ENCODE data around the gene ITPRIP.
A peak's percentile ranks its signal among the peaks of the same experiment; 100 is the strongest.

The ITPRIP gene

DNA sequence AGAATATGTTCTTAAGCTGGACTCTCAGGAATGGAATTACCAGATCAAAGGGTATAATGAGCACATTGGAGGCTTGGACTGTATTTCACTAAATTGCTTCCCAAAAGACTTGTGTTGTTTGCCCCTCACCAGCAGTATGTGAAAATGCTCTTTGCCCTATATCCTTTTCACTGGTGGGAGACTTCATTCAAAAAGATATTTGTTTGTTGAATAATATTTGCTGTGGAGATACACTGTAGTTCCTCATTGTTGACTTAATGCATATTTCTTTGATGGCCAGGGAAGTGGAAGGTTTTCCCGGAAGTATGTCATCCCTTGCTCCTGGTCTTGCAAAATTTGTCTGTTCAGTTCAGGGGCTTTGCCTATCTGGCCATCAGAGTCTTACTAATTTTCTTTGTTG, 49.9 kb downstream of the ITPRIP start:
- H3K36me3 Mint-ChIP-seq (ENCODE audit: insufficient read depth), result peaks cover 3% of the 10 kb centered on the region
- ATAC-seq (replicated peaks) (no peak), DNase-seq (no peak)
- H3K9me3 Mint-ChIP-seq, result no peaks in the 10 kb centered on the region
- H3K4me3 Mint-ChIP-seq, result no peak overlapping the region
- no peak overlapping the region for H3K27ac Mint-ChIP-seq
- H3K27me3 Mint-ChIP-seq, result peaks cover 35 to 39% of the 10 kb centered on the region in 2 donors
- peaks cover 4 to 7% of the 10 kb centered on the region in 2 donors for H3K4me1 Mint-ChIP-seq (ENCODE audit: low read depth in 2 of 2)

DNA sequence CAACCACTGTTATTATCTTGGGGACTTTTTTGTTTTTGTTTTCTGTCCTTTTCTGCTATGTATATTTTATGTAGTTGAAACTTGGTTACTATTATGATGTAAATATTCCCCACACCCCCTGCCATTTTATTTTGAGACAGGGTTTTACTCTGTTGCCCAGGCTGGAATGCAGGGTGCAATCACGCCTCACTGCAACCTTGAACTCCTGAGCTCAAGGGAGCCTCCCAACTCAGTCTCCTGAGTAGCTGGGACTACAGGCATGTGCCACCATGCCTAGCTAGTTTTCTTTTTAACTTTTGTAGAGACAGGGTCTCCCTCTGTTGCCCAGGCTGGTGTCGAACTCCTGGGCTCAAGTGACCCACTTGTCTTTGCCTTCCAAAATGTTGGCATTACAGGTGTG, 51.3 kb downstream of the ITPRIP start:
- Mint-ChIP-seq H3K9me3 (no peaks in the 10 kb centered on the region), H3K4me1 (ENCODE audit: low read depth in 2 of 2) (peaks cover 4 to 7% of the 10 kb centered on the region in 2 donors), H3K27me3 (peaks cover 35 to 39% of the 10 kb centered on the region in 2 donors), H3K36me3 (ENCODE audit: insufficient read depth) (peaks cover 3% of the 10 kb centered on the region), H3K27ac (no peak overlapping the region), H3K4me3 (no peak overlapping the region)
- ATAC-seq (replicated peaks), result no peak
- DNase-seq, result no peak

DNA sequence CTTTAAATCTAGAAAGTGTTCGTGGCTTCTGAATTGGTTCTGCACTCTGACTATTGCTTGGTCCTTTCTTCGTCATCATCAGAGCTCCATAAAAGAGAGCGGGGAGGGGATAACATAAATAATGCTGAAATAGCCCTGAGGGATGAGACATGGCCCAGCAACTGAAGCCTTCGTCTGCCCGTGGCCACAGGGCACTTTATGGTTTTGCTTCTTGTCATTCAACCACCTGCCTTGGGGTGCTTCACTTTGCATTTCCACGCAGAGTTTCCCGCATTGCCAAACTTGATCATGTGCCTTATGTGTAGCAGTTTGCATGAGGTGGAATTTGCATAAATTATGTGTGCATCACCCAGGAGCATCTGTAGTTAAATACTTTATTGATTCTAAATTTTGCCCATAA, 53.4 kb downstream of the ITPRIP start:
- ATAC-seq (replicated peaks) (no peak), DNase-seq (no peak)
- Mint-ChIP-seq H3K27me3 (peaks cover 20 to 23% of the 10 kb centered on the region in 2 donors), H3K27ac (no peak overlapping the region), H3K4me3 (no peak overlapping the region), H3K36me3 (ENCODE audit: insufficient read depth) (no peaks in the 10 kb centered on the region), H3K9me3 (no peaks in the 10 kb centered on the region), H3K4me1 (ENCODE audit: low read depth in 2 of 2) (no peaks in the 10 kb centered on the region)

DNA sequence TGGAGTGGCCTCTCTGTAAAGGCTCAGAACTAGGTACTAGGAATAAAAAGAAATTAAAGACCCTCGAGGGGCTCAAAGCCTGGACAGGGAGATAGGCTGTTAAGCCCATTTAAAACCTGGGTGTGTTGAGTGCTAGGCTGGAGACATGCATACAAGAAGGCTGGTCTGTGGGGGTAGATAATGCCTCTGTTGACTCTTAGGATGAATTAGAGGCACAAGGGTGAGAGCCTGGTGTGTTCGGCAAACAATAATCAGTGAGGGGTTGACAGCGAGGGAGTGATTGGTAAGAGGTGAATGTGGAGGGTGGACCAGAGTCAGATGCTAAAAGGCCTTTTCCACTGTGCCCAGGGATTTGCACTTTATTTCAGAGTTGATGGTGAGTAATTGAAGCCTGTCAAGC, 56.6 kb downstream of the ITPRIP start:
- H3K9me3 Mint-ChIP-seq, result no peaks in the 10 kb centered on the region
- H3K4me1 Mint-ChIP-seq (ENCODE audit: low read depth in 2 of 2), result no peaks in the 10 kb centered on the region
- no peak overlapping the region for H3K4me3 Mint-ChIP-seq
- no peak for ATAC-seq (replicated peaks)
- no peak overlapping the region for H3K27ac Mint-ChIP-seq
- H3K36me3 Mint-ChIP-seq (ENCODE audit: insufficient read depth), result no peaks in the 10 kb centered on the region
- peaks cover 13 to 21% of the 10 kb centered on the region in 2 donors for H3K27me3 Mint-ChIP-seq
- no peak for DNase-seq

DNA sequence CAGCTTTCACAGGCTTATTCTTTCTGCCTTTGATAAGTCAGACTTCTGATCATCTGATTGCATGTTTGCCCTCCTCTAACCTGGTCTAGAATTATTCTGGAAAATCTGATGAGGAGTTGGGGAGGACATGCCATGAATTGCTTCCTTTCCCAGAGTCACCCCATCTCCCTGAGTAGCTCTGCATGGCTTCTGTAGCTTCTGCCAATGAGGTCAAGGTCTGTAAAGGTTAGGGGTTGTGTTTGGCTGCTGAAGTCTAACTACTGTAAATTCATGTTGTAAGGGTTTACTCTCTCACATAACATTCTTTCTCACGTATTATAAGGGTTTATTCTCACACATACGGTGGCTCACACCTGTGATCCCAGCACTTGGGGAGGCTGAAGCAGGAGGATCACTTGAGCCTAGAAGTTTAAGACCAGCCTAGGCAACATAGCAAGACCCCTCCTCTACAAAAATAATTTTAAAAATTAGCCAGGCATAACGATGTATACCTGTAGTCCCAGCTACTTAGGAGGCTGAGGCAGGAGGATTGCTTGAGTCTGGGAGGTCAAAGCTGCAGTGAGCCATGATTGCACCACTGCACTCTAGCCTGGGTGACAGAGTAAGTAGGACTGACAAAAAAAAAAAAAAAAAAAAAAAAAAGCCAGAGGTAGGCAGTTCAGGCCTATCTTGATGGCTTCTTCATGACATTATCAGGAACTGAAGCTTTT, 58.6 kb downstream of the ITPRIP start:
- peaks cover 13 to 36% of the 10 kb centered on the region in 2 donors for H3K27me3 Mint-ChIP-seq
- H3K4me3 Mint-ChIP-seq, result no peak overlapping the region
- no peaks in the 10 kb centered on the region for H3K4me1 Mint-ChIP-seq (ENCODE audit: low read depth in 2 of 2)
- no peak overlapping the region for H3K27ac Mint-ChIP-seq
- no peaks in the 10 kb centered on the region for H3K9me3 Mint-ChIP-seq
- DNase-seq (no peak), ATAC-seq (replicated peaks) (no peak)
- H3K36me3 Mint-ChIP-seq (ENCODE audit: insufficient read depth), result no peaks in the 10 kb centered on the region

DNA sequence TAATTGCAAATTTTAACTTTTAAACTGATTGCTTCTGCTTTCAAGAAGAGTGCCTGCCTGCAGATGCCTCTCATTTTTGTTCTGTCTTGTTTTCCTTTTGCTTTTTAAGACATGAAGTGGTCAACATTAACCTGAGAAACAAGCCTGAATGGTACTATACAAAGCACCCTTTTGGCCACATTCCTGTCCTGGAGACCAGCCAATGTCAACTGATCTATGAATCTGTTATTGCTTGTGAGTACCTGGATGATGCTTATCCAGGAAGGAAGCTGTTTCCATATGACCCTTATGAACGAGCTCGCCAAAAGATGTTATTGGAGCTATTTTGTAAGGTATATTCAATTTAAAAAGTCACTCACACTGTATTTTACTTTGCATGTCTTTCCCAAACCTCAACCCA, 60.5 kb downstream of the ITPRIP start:
- no peaks in the 10 kb centered on the region for H3K36me3 Mint-ChIP-seq (ENCODE audit: insufficient read depth)
- DNase-seq, result no peak
- H3K27ac Mint-ChIP-seq, result no peak overlapping the region
- no peaks in the 10 kb centered on the region for H3K4me1 Mint-ChIP-seq (ENCODE audit: low read depth in 2 of 2)
- H3K27me3 Mint-ChIP-seq, result peaks cover 13 to 40% of the 10 kb centered on the region in 2 donors
- no peak for ATAC-seq (replicated peaks)
- no peak overlapping the region for H3K4me3 Mint-ChIP-seq
- H3K9me3 Mint-ChIP-seq, result no peaks in the 10 kb centered on the region

DNA sequence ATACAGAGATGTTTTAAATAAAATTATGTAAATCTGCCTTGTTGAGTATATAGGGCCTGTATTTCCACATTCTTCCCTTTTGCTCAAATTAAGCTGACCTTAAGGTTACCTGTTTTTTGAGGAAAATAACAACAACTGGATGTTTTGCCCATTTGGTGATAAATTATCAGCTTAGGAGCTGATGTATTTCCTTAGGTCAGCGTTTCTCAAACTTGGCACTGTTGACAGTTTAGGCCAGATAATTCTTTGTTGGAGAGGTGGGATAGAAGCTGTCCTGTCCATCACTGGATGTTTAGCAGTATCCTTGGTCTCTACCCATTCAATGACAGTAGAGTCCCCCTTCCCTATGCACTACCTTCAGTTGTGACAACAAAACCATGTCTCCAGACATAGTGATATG, 62.1 kb downstream of the ITPRIP start:
- Mint-ChIP-seq H3K27me3 (peaks cover 13 to 40% of the 10 kb centered on the region in 2 donors), H3K9me3 (no peaks in the 10 kb centered on the region), H3K4me1 (ENCODE audit: low read depth in 2 of 2) (no peaks in the 10 kb centered on the region), H3K4me3 (no peak overlapping the region), H3K27ac (no peak overlapping the region), H3K36me3 (ENCODE audit: insufficient read depth) (no peaks in the 10 kb centered on the region)
- DNase-seq, result no peak
- ATAC-seq (replicated peaks), result no peak

DNA sequence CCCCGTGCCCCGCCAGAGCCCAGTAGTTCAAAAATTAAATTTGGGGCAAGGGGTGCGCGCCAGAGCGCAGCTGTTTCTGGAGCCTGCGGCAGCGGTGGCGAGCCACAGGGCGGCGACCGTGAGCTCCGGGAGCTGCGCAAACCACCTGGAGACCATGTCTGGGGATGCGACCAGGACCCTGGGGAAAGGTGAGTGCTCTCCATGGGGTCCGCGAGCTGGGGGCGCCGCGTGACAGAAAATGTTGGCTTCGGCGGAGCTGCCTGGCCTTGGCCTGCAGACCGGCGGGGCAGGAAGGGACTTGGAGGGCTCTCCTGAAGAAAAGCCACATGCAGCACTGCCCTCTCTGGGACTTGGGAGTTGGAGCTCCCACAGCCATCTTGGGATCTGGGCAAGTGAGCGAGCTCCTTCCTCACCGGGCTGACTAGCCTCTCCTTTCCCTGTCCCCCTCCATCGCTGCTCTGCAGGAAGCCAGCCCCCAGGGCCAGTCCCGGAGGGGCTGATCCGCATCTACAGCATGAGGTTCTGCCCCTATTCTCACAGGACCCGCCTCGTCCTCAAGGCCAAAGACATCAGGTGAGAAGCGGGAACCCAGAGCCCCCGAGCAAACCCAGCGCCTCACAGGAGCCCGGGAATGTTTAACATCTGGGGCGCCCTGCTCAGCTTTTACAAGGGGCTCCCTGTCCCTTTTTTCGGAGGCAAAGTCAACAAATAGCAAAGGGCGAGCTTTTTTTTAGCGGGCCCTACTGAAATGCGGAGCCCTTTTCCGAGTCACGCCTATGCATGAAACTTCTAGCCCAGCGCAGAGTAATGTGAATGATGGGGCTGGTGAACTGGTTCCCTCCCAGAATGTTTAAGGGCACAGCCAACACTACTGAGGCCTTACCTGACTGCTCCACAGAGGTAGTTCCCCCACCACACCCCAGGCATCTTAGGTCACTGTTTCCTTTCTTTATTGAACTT, 63.2 kb downstream of the ITPRIP start:
- Mint-ChIP-seq H3K4me3 (peak overlapping the region in 1 of 2 donors; percentile 42), H3K36me3 (ENCODE audit: insufficient read depth) (no peaks in the 10 kb centered on the region)
- ATAC-seq (replicated peaks), result peak; percentile 84

DNA sequence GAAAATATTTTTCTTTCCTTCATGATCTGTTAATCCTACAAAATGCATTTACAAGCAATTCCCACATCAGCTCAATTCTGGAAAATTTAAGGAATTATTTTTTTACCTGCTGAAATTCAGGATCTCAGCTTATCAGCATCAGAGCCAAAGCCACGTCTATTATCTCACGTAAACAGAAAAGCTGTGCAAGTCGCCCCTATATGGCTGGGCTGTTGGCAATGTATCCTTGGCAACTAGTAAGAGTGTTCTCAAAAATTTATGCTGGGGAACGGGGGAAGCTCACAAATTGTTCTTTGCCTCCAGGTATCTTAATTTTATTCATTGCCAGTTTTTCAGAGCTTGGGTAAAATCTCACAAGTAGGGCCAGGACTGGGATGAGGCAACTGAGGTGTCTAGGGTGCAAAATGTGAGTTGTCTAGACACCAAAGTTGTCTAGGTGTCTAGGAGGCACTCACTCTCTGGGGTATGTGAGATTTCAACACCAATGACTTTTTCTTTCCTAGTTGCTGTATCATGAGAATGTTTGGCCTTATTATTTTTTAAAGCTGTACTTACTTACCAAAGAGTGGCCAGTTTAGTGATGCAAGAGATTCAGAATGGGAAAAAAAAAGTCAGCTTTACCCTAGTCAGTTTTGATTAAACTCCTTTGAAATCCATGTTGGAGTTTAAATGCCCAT, 64.2 kb downstream of the ITPRIP start:
- Mint-ChIP-seq H3K27me3 (peaks cover 13 to 37% of the 10 kb centered on the region in 2 donors), H3K4me3 (no peak overlapping the region), H3K36me3 (ENCODE audit: insufficient read depth) (peaks cover under 1% of the 10 kb centered on the region), H3K27ac (no peak overlapping the region), H3K4me1 (ENCODE audit: low read depth in 2 of 2) (peaks cover 0 to 3% of the 10 kb centered on the region in 2 donors), H3K9me3 (no peaks in the 10 kb centered on the region)
- DNase-seq (no peak), ATAC-seq (replicated peaks) (no peak)

More for the DNA sequence above, 63.2 kb downstream of the ITPRIP start:
- Mint-ChIP-seq H3K27ac (no peak overlapping the region), H3K9me3 (no peaks in the 10 kb centered on the region), H3K27me3 (peaks cover 13 to 40% of the 10 kb centered on the region in 2 donors), H3K4me1 (ENCODE audit: low read depth in 2 of 2) (no peaks in the 10 kb centered on the region)
- DNase-seq, result peak in 2 of 3 experiments; percentile 29 to 33

DNA sequence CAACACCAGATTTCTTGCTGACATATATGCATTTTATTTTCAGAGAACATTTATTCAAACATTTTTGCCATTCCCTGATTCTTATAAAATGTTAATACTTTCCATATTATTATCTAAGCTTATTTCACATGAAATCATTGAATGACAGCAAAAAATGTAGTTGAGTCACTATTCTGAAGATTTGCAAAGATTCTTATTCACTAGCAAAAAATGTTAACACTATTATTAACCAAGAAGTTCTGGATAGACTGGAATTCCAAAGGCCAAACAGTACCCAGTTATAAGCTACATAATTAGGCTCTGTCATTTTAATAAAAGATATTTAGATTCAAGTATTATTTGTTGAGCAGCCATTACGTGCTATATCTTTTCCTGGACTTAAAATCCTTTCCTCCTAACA, 65.0 kb downstream of the ITPRIP start:
- Mint-ChIP-seq H3K9me3 (no peaks in the 10 kb centered on the region), H3K4me3 (no peak overlapping the region)

DNA sequence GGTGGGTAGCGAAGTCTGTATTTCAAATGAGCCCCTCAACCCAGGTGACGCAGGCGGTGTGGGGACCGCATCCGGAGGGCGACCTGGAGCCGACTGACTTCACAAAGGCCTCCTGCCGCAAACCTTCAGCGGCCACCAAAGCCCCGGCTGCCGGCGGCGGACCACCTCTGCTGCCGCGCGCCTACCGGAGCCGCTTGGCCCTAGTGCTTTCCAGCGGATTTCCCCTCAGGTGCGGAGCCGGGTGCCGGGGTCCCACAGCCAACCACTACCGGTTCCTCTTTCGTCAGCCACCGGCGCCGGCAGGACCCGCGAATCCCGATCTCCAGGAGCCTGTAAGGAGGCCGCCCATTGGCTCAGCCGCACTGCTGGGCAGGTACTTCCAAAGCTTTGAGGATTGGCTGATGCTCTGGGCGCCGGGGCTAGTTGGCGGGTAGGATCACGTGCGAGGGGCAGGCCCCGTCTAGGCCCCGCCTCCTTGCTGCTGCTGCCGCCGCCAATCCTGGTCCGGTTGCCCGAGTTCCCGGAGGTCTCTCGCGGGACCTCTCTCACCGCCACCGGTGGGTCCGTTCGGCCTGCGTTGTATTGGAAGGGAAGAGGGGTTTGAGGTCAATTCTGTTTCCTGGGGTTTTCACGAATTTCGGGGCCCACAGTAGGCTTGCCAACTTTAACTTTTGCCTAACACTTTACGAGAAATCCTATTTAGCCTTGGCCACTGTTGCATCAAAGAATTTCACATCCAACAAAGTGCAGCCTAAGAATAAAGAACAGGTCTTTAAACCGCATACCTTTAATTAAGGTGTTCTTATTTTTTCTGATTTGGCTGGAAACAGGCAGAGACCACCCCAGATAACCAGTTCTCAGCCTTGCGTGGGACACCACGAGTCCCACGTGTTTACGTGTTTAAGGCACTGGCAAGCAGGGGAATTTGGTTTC, 69.3 kb downstream of the ITPRIP start, which contains the start of gene GSTO2:
TSS of gene GSTO2 (plus strand) at position 472 of the 933 bp plus-strand sequence. CDS start 5,732 bp downstream, outside the sequence.
- Mint-ChIP-seq H3K36me3 (ENCODE audit: insufficient read depth) (peaks cover 48% of the 10 kb centered on the region), H3K27me3 (no peaks in the 10 kb centered on the region), H3K4me1 (ENCODE audit: low read depth in 2 of 2) (peaks cover 21 to 37% of the 10 kb centered on the region in 2 donors), H3K27ac (peak within 1 kb of the TSS; percentile 96 to 98), H3K4me3 (peak within 1 kb of the TSS; percentile 85 to 88), H3K9me3 (no peaks in the 10 kb centered on the region)
- DNase-seq (peak; percentile 95 to 96 (median 96)), ATAC-seq (replicated peaks) (peak; percentile 85)

More for the DNA sequence above, 65.0 kb downstream of the ITPRIP start:
- peaks cover 6 to 30% of the 10 kb centered on the region in 2 donors for H3K27me3 Mint-ChIP-seq
- H3K27ac Mint-ChIP-seq, result no peak overlapping the region
- ATAC-seq (replicated peaks) (no peak), DNase-seq (no peak)
- peaks cover 3 to 5% of the 10 kb centered on the region in 2 donors for H3K4me1 Mint-ChIP-seq (ENCODE audit: low read depth in 2 of 2)
- H3K36me3 Mint-ChIP-seq (ENCODE audit: insufficient read depth), result peaks cover 8% of the 10 kb centered on the region

DNA sequence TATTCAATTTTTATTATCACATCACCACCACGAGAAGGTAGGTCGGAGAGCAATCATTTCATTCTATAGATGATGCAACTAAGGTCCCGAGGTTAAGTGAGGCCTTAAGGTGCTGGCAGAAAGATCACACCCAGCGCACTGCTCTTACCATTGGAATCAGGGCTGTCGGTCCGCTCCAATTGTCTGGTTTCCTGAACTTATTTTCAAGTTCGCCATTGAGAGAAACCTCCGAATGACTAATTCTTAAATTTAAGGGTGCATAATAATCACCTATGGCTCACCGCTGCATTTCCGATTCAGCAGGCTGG, 69.9 kb downstream of the ITPRIP start:
- H3K4me1 Mint-ChIP-seq (ENCODE audit: low read depth in 2 of 2), result peaks cover 21 to 44% of the 10 kb centered on the region in 2 donors
- H3K9me3 Mint-ChIP-seq, result no peaks in the 10 kb centered on the region
- H3K27ac Mint-ChIP-seq, result peak overlapping the region; percentile 96 to 98
- ATAC-seq (replicated peaks) (no peak), DNase-seq (no peak)
- H3K36me3 Mint-ChIP-seq (ENCODE audit: insufficient read depth), result peaks cover 54% of the 10 kb centered on the region
- peak overlapping the region; percentile 85 to 88 for H3K4me3 Mint-ChIP-seq
- no peaks in the 10 kb centered on the region for H3K27me3 Mint-ChIP-seq

Data from effector memory CD8-positive, alpha-beta T cell (primary cell).